PC-9 (cell line): ENCODE results near the gene TPCN2.

ENCODE experiments used
- CTCF ChIP-seq: fragments of 200-600 bp; sonication (generic); conservative IDR thresholded peaks from 2 replicates; pipeline ENCODE4 v1.6.1; 2017; ENCODE audit warnings: mixed run types, antibody characterized with exemption, mild to moderate bottlenecking, moderate library complexity
- EZH2 ChIP-seq: fragments of 200-600 bp; sonication (generic); IDR thresholded peaks from 2 replicates; pipeline ENCODE4 v1.8.0; 2017; ENCODE audit warnings: antibody characterized with exemption, low read depth

- peak; percentile 79 for TF ChIP-seq CTCF
- no peak for TF ChIP-seq EZH2
Measured at GRCh38 chr11:69044111-69045013, 4.4 kb upstream of the TPCN2 start.
